ENCODE data around the gene ECE1. TPM values are rescaled to one million over a fixed set of nuclear protein-coding genes. Genes with fewer than 3 reads are reported as not detected.

The ECE1 gene
- total and polyA plus RNA-seq, 7 donors, result 12.2 to 24.9 (median 14.6) TPM

GRCh38 chr1:21278208-21278859 lies 11.9 kb downstream of the ECE1 start:
- Histone ChIP-seq H3K4me1 (peaks cover 15% of the 10 kb centered on the region), H3K9me3 (no peaks in the 10 kb centered on the region), H3K27ac (peak overlapping the region; percentile 38), H3K4me3 (peak overlapping the region; percentile 32), H3K36me3 (ENCODE audit: insufficient read depth in 1 of 2, low read depth in 1 of 2) (no peaks in the 10 kb centered on the region), H3K27me3 (ENCODE audit: insufficient read depth in 3 of 3, low read length in 2 of 3) (no peaks in the 10 kb centered on the region)
- 40 to 49% (median 48%) methylated on average over 9 of the region's 9 CpGs for WGBS, 3 donors
- intact Hi-C loops (cut with DNase I), result no loop called here
- DNase-seq (peak in 1 of 2 donors; percentile 65), ATAC-seq (peak in 3 of 4 donors; percentile 13 to 62 (median 51))
- no peak for TF ChIP-seq CTCF (IDR thresholded peaks at IDR 0.05)

- Histone ChIP-seq H3K9me3 (no peaks in the 10 kb centered on the region), H3K36me3 (ENCODE audit: insufficient read depth in 1 of 2, low read depth in 1 of 2) (peaks cover 0 to 8% of the 10 kb centered on the region in 2 donors), H3K27me3 (ENCODE audit: insufficient read depth in 3 of 3, low read length in 2 of 3) (no peaks in the 10 kb centered on the region), H3K27ac (peak overlapping the region; percentile 32), H3K4me3 (no peak overlapping the region), H3K4me1 (peaks cover 15% of the 10 kb centered on the region)
- intact Hi-C loops (cut with DNase I), result no loop called here
- 28 to 44% (median 35%) methylated on average over 7 of the region's 7 CpGs for WGBS, 3 donors
- ATAC-seq (peak in 1 of 4 donors; percentile 27), DNase-seq (peak in 1 of 2 donors; percentile 81)
- no peak for TF ChIP-seq CTCF (IDR thresholded peaks at IDR 0.05)
Measured at GRCh38 chr1:21277180-21277579, 13.1 kb downstream of the ECE1 start.

- H3K27ac ChIP-seq, result no peak overlapping the region
- peaks cover 0 to 37% of the 10 kb centered on the region in 2 donors for H3K36me3 ChIP-seq (ENCODE audit: insufficient read depth in 1 of 2, low read depth in 1 of 2)
- DNase-seq (peak in 1 of 2 donors; percentile 42), ATAC-seq (no peak)
- no peaks in the 10 kb centered on the region for H3K27me3 ChIP-seq (ENCODE audit: insufficient read depth in 3 of 3, low read length in 2 of 3)
- peaks cover 10% of the 10 kb centered on the region for H3K4me1 ChIP-seq
- no peak for TF ChIP-seq CTCF (IDR thresholded peaks at IDR 0.05)
- 81 to 82% (median 82%) methylated on average over 8 of the region's 8 CpGs for WGBS, 3 donors
- H3K9me3 ChIP-seq, result no peaks in the 10 kb centered on the region
- H3K4me3 ChIP-seq, result no peak overlapping the region
- intact Hi-C loops (cut with DNase I), result no loop called here
Measured at GRCh38 chr1:21272540-21272939, 17.7 kb downstream of the ECE1 start.

GRCh38 chr1:21271550-21271949 lies 18.7 kb downstream of the ECE1 start:
- no peak for TF ChIP-seq CTCF (IDR thresholded peaks at IDR 0.05)
- 77 to 87% (median 84%) methylated on average over 6 of the region's 6 CpGs for WGBS, 3 donors
- Histone ChIP-seq H3K4me1 (peaks cover 5% of the 10 kb centered on the region), H3K27ac (no peak overlapping the region), H3K4me3 (no peak overlapping the region), H3K9me3 (no peaks in the 10 kb centered on the region), H3K27me3 (ENCODE audit: insufficient read depth in 3 of 3, low read length in 2 of 3) (no peaks in the 10 kb centered on the region), H3K36me3 (ENCODE audit: insufficient read depth in 1 of 2, low read depth in 1 of 2) (peaks cover 0 to 37% of the 10 kb centered on the region in 2 donors)
- no peak for ATAC-seq
- intact Hi-C loops (cut with DNase I), result no loop called here
- no peak for DNase-seq
